Hepatocyte (in vitro differentiated cells): Measurements from ENCODE around the gene DTNA. TPM values are rescaled to one million over a fixed set of nuclear protein-coding genes. Genes with fewer than 3 reads are reported as not detected.

Experiments used
- DNase-seq: peaks from one replicate; pipeline ENCODE4 v3.0.0-alpha.2; 2016; ENCODE audit warnings: low spot score
- H2AFZ ChIP-seq: fragments of 200-600 bp; sonication (generic); 2 replicates; pipeline ENCODE4 v1.6.0; 2016; ENCODE audit warnings: antibody characterized with exemption, mild to moderate bottlenecking
- H3K27ac ChIP-seq: fragments of 200-600 bp; sonication (generic); 2 replicates; pipeline ENCODE4 v1.5.1; 2016; ENCODE audit warnings: mild to moderate bottlenecking
- H3K27me3 ChIP-seq: fragments of 200-600 bp; sonication (generic); 2 replicates; pipeline ENCODE4 v1.6.1; 2016
- H3K36me3 ChIP-seq: fragments of 200-600 bp; sonication (generic); replicated peaks from 2 replicates; pipeline ENCODE4 v1.5.1; 2016; ENCODE audit warnings: low read depth; ENCODE audit not compliant: insufficient read depth
- H3K4me1 ChIP-seq: fragments of 200-600 bp; sonication (generic); 2 replicates; pipeline ENCODE4 v1.5.1; 2016; ENCODE audit warnings: mild to moderate bottlenecking, moderate library complexity; ENCODE audit not compliant: insufficient read depth
- H3K4me2 ChIP-seq: fragments of 200-600 bp; sonication (generic); 2 replicates; pipeline ENCODE4 v1.6.0; 2016
- H3K4me3 ChIP-seq: fragments of 200-600 bp; sonication (generic); 2 replicates; pipeline ENCODE4 v1.5.1; 2016; ENCODE audit warnings: mild to moderate bottlenecking
- H3K79me2 ChIP-seq: fragments of 200-600 bp; sonication (generic); 2 replicates; pipeline ENCODE4 v1.6.0; 2017; ENCODE audit warnings: mild to moderate bottlenecking
- H3K9me2 ChIP-seq: fragments of 200-600 bp; sonication (generic); replicated peaks from 2 replicates; pipeline ENCODE4 v1.6.0; 2017; ENCODE audit warnings: mild to moderate bottlenecking; ENCODE audit not compliant: insufficient read depth
- H3K9me3 ChIP-seq: fragments of 200-600 bp; sonication (generic); 2 replicates; pipeline ENCODE4 v1.5.1; 2016; ENCODE audit warnings: low read depth, mild to moderate bottlenecking
- H4K20me1 ChIP-seq: fragments of 200-600 bp; sonication (generic); 2 replicates; pipeline ENCODE4 v1.6.0; 2016; ENCODE audit warnings: mild to moderate bottlenecking; ENCODE audit not compliant: insufficient read depth, poor library complexity, severe bottlenecking
- EZH2 ChIP-seq: fragments of 200-600 bp; sonication (generic); IDR thresholded peaks from 2 replicates; pipeline ENCODE4 v1.6.1; 2016; ENCODE audit warnings: antibody characterized with exemption, mild to moderate bottlenecking, borderline replicate concordance
- EZH2phosphoT487 ChIP-seq: fragments of 200-600 bp; sonication (generic); IDR thresholded peaks from one replicate; pipeline ENCODE4 v1.6.1; 2018; ENCODE audit warnings: antibody characterized with exemption, mild to moderate bottlenecking, low read depth, moderate library complexity; ENCODE audit not compliant: unreplicated experiment, severe bottlenecking
- WGBS: methylation state at CpG from one replicate; pipeline ENCODE4 v1.1.6; 2016; ENCODE audit warnings: low lambda C conversion rate; ENCODE audit errors: missing lambda C conversion rate; 5-methylcytosine and 5-hydroxymethylcytosine counted together
- polyA plus RNA-seq: library from polyadenylated mRNA; unstranded; fragments of >200 nt; fragmentation: Nextera tagmentation; extraction: Ambion mirVana; gene quantifications from 2 replicates; pipeline ENCODE4 v1.2.1, GENCODE V29; 2016
- total RNA-seq: library from RNA; depleted of rRNA; stranded (reverse); fragments of >200 nt; gene quantifications from 2 replicates; pipeline ENCODE4 v1.2.3, GENCODE V29; 2014
- TF ChIP-seq, protein P1 (sequence below): fragments of 200-600 bp; sonication (generic); IDR thresholded peaks from 2 replicates; pipeline ENCODE4 v1.5.1; 2016; ENCODE audit warnings: antibody characterized with exemption, mild to moderate bottlenecking; ENCODE audit not compliant: poor library complexity

Gene DTNA
- total and polyA plus RNA-seq, 2 experiments from 2014 or later, result 18.3 to 34.0 TPM

DNA sequence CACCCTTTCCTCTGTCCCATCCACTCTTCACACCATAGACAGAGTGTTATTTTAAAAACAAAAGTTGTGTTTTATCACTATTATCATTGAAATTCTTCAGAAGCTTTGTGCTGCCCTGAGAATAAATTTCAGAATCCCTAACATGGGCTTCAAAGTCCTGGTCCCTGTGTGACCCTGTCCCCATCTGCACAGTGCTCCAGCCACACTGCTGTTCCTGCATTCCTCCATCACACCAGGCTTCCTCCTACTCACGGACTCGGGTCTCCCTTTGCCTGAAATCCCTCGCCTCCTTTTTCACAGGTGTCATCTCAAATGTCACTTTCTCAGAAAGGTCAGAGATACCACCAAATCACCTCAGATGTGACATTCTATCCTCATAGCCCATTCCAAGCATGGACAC, 8.2 kb upstream of the DTNA start:
- Histone ChIP-seq H3K4me3 (no peak overlapping the region), H3K4me1 (no peaks in the 10 kb centered on the region), H3K27ac (no peak overlapping the region), H2AFZ (no peak overlapping the region), H4K20me1 (no peaks in the 10 kb centered on the region), H3K36me3 (no peaks in the 10 kb centered on the region), H3K4me2 (no peak overlapping the region), H3K79me2 (no peaks in the 10 kb centered on the region), H3K27me3 (no peaks in the 10 kb centered on the region), H3K9me2 (peaks cover 4% of the 10 kb centered on the region), H3K9me3 (no peaks in the 10 kb centered on the region)
- no peak for DNase-seq
- 88% methylated on average over 3 of the region's 3 CpGs for whole genome bisulfite sequencing
- TF ChIP-seq, protein P1, sequence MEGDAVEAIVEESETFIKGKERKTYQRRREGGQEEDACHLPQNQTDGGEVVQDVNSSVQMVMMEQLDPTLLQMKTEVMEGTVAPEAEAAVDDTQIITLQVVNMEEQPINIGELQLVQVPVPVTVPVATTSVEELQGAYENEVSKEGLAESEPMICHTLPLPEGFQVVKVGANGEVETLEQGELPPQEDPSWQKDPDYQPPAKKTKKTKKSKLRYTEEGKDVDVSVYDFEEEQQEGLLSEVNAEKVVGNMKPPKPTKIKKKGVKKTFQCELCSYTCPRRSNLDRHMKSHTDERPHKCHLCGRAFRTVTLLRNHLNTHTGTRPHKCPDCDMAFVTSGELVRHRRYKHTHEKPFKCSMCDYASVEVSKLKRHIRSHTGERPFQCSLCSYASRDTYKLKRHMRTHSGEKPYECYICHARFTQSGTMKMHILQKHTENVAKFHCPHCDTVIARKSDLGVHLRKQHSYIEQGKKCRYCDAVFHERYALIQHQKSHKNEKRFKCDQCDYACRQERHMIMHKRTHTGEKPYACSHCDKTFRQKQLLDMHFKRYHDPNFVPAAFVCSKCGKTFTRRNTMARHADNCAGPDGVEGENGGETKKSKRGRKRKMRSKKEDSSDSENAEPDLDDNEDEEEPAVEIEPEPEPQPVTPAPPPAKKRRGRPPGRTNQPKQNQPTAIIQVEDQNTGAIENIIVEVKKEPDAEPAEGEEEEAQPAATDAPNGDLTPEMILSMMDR, result no peak
- TF ChIP-seq EZH2phosphoT487, result no peak
- no peak for TF ChIP-seq EZH2

GRCh38 chr18:34702814-34703213, 7.3 kb upstream of the DTNA start:
- no peak for TF ChIP-seq EZH2phosphoT487
- no peak for TF ChIP-seq EZH2
- TF ChIP-seq, protein P1, result no peak
- no peak overlapping the region for H3K4me3 ChIP-seq
- no peaks in the 10 kb centered on the region for H3K9me3 ChIP-seq
- no peaks in the 10 kb centered on the region for H3K4me1 ChIP-seq
- H2AFZ ChIP-seq, result no peak overlapping the region
- H3K36me3 ChIP-seq, result no peaks in the 10 kb centered on the region
- peaks cover 4% of the 10 kb centered on the region for H3K9me2 ChIP-seq
- H4K20me1 ChIP-seq, result no peaks in the 10 kb centered on the region
- no peak for DNase-seq
- H3K79me2 ChIP-seq, result no peaks in the 10 kb centered on the region
- WGBS, result 83% methylated on average over 3 of the region's 3 CpGs
- no peak overlapping the region for H3K27ac ChIP-seq
- H3K4me2 ChIP-seq, result no peak overlapping the region
- H3K27me3 ChIP-seq, result no peaks in the 10 kb centered on the region

- Histone ChIP-seq H2AFZ (no peak overlapping the region), H3K9me2 (peaks cover 4% of the 10 kb centered on the region), H3K36me3 (no peaks in the 10 kb centered on the region), H3K27ac (no peak overlapping the region), H3K27me3 (no peaks in the 10 kb centered on the region), H3K4me3 (no peak overlapping the region), H3K79me2 (no peaks in the 10 kb centered on the region), H4K20me1 (no peaks in the 10 kb centered on the region), H3K4me1 (peaks cover 5% of the 10 kb centered on the region), H3K4me2 (no peak overlapping the region), H3K9me3 (no peaks in the 10 kb centered on the region)
- WGBS, result 100% methylated on average over 1 of the region's 1 CpG
- no peak for DNase-seq
- TF ChIP-seq EZH2, result no peak
- TF ChIP-seq EZH2phosphoT487, result no peak
- TF ChIP-seq, protein P1, result no peak
Measured at GRCh38 chr18:34704074-34704473, 6.0 kb upstream of the DTNA start.

GRCh38 chr18:34704823-34705222, 5.3 kb upstream of the DTNA start:
- no peak overlapping the region for H3K4me2 ChIP-seq
- DNase-seq, result no peak
- no peaks in the 10 kb centered on the region for H3K36me3 ChIP-seq
- H3K4me1 ChIP-seq, result peaks cover 5% of the 10 kb centered on the region
- 66% methylated on average over 2 of the region's 2 CpGs for WGBS
- no peaks in the 10 kb centered on the region for H3K9me2 ChIP-seq
- H3K27ac ChIP-seq, result no peak overlapping the region
- no peaks in the 10 kb centered on the region for H4K20me1 ChIP-seq
- TF ChIP-seq EZH2, result no peak
- no peak for TF ChIP-seq EZH2phosphoT487
- TF ChIP-seq, protein P1, result no peak
- no peaks in the 10 kb centered on the region for H3K79me2 ChIP-seq
- H2AFZ ChIP-seq, result no peak overlapping the region
- H3K9me3 ChIP-seq, result no peaks in the 10 kb centered on the region
- H3K27me3 ChIP-seq, result no peaks in the 10 kb centered on the region
- H3K4me3 ChIP-seq, result no peak overlapping the region
